Neural crest cell (in vitro differentiated cells): ENCODE data around the gene LRRC8D. TPM values are rescaled to one million over a fixed set of nuclear protein-coding genes. Genes with fewer than 3 reads are reported as not detected.

Experiments used
- DNase-seq: peaks from one replicate; pipeline ENCODE4 v3.0.0; 2021; ENCODE audit warnings: low read depth, mixed read lengths, low spot score
- H3K27ac Mint-ChIP-seq: one replicate; pipeline ENCODE4 v1.8.0; 2021; ENCODE audit warnings: mild to moderate bottlenecking, mixed read lengths; ENCODE audit not compliant: unreplicated experiment
- H3K27me3 Mint-ChIP-seq: 2 replicates; pipeline ENCODE4 v1.8.0; 2021; ENCODE audit warnings: low read depth, mild to moderate bottlenecking, mixed read lengths
- H3K36me3 Mint-ChIP-seq: 2 replicates; pipeline ENCODE4 v1.8.0; 2021; ENCODE audit warnings: low read depth, mild to moderate bottlenecking, mixed read lengths
- H3K4me1 Mint-ChIP-seq: 2 replicates; pipeline ENCODE4 v1.8.0; 2021; ENCODE audit warnings: mixed read lengths
- H3K4me3 Mint-ChIP-seq: one replicate; pipeline ENCODE4 v1.8.0; 2021; ENCODE audit warnings: mild to moderate bottlenecking, mixed read lengths
- H3K9me3 Mint-ChIP-seq: 2 replicates; pipeline ENCODE4 v1.8.0; 2021; ENCODE audit warnings: mixed read lengths
- CTCF ChIP-seq: fragments of 200-600 bp; sonication (generic); conservative IDR thresholded peaks from 2 replicates; pipeline ENCODE4 v1.5.0; 2021; ENCODE audit warnings: antibody characterized with exemption, mild to moderate bottlenecking
- total RNA-seq: library from RNA; stranded (reverse); gene quantifications from 2 replicates; pipeline ENCODE4 v1.2.1, GENCODE V29; 2021

LRRC8D gene
- total RNA-seq, 1 donor from 2014 or later = 44.9 TPM

- Mint-ChIP-seq H3K4me1 (peaks cover 41% of the 10 kb centered on the region), H3K4me3 (peak overlapping the region; percentile 91), H3K36me3 (peaks cover 7% of the 10 kb centered on the region), H3K27ac (peak overlapping the region; percentile 41), H3K27me3 (no peaks in the 10 kb centered on the region), H3K9me3 (no peaks in the 10 kb centered on the region)
- TF ChIP-seq CTCF = no peak
- DNase-seq = no peak
Observed at GRCh38 chr1:89844241-89844807, 23.5 kb downstream of the LRRC8D start.

GRCh38 chr1:89844860-89845259 is 24.0 kb downstream of the LRRC8D start:
- no peak overlapping the region for H3K27ac Mint-ChIP-seq
- H3K36me3 Mint-ChIP-seq = peaks cover 7% of the 10 kb centered on the region
- H3K4me3 Mint-ChIP-seq = peak overlapping the region; percentile 91
- no peaks in the 10 kb centered on the region for H3K27me3 Mint-ChIP-seq
- no peak for DNase-seq
- no peak for TF ChIP-seq CTCF
- H3K4me1 Mint-ChIP-seq = peaks cover 38% of the 10 kb centered on the region
- no peaks in the 10 kb centered on the region for H3K9me3 Mint-ChIP-seq

- DNase-seq = no peak
- H3K36me3 Mint-ChIP-seq = peaks cover 7% of the 10 kb centered on the region
- no peak overlapping the region for H3K4me3 Mint-ChIP-seq
- H3K27ac Mint-ChIP-seq = peak overlapping the region; percentile 31
- no peaks in the 10 kb centered on the region for H3K9me3 Mint-ChIP-seq
- H3K4me1 Mint-ChIP-seq = peaks cover 25% of the 10 kb centered on the region
- no peak for TF ChIP-seq CTCF
- no peaks in the 10 kb centered on the region for H3K27me3 Mint-ChIP-seq
Observed at GRCh38 chr1:89847191-89847729, 26.4 kb downstream of the LRRC8D start.

- Mint-ChIP-seq H3K4me3 (no peak overlapping the region), H3K27ac (no peak overlapping the region), H3K36me3 (no peaks in the 10 kb centered on the region), H3K9me3 (no peaks in the 10 kb centered on the region), H3K4me1 (no peaks in the 10 kb centered on the region), H3K27me3 (no peaks in the 10 kb centered on the region)
- DNase-seq = no peak
- TF ChIP-seq CTCF = no peak
Observed at GRCh38 chr1:89850844-89851415, 30.1 kb downstream of the LRRC8D start.

- Mint-ChIP-seq H3K9me3 (no peaks in the 10 kb centered on the region), H3K27me3 (no peaks in the 10 kb centered on the region)
- DNase-seq = no peak
Observed at GRCh38 chr1:89854140-89854539, 33.3 kb downstream of the LRRC8D start.

More at GRCh38 chr1:89854140-89854539, 33.3 kb downstream of the LRRC8D start:
- TF ChIP-seq CTCF = no peak
- Mint-ChIP-seq H3K36me3 (no peaks in the 10 kb centered on the region), H3K4me1 (no peaks in the 10 kb centered on the region), H3K4me3 (no peak overlapping the region), H3K27ac (no peak overlapping the region)
